H1 (cell line): ENCODE data around the gene AP1M1. TPM values are rescaled to one million over a fixed set of nuclear protein-coding genes. Genes with fewer than 3 reads are reported as not detected.

Source experiments
- BCL11A ChIP-seq, 2 experiments: IDR thresholded peaks; one replicate each; pipeline ENCODE4 v1.6.1; 2011; ENCODE audit warnings: low read depth in 2 of 2, low read length in 2 of 2, mild to moderate bottlenecking in 2 of 2
- SP4 ChIP-seq: IDR thresholded peaks from 2 replicates; pipeline ENCODE4 v1.6.1; 2012; ENCODE audit warnings: low read length, inconsistent platforms
- polyA plus RNA-seq, 7 experiments: library from polyadenylated mRNA; depleted of rRNA in 3 of 7; stranded (reverse) in 5 of 7; unstranded in 2 of 7; fragments of >200 nt in 5 of 7; fragments of 200-250 nt in 2 of 7; gene quantifications; 1 replicate in 5 of 7; 2 replicates in 1 of 7; 4 replicates in 1 of 7; pipeline versions ENCODE4 v1.2.1 to v1.2.3, GENCODE V29; 2011 to 2013; ENCODE audit warnings: missing spikeins in 2 of 7, mixed read lengths in 2 of 7
- total RNA-seq: library from RNA; stranded (reverse); fragmentation: NEBNext Ultra II Directional; extraction: Animal tissue kit (Norgen Biotek cat#: 25700); gene quantifications from 2 replicates; pipeline ENCODE4 v1.2.1, GENCODE V29; 2021

Gene AP1M1
- total and polyA plus RNA-seq, 2 of the 8 experiments (the other 6 are each of a cell fraction or from before 2014, with no cell fraction given), result 30.9 to 37.5 TPM

DNA sequence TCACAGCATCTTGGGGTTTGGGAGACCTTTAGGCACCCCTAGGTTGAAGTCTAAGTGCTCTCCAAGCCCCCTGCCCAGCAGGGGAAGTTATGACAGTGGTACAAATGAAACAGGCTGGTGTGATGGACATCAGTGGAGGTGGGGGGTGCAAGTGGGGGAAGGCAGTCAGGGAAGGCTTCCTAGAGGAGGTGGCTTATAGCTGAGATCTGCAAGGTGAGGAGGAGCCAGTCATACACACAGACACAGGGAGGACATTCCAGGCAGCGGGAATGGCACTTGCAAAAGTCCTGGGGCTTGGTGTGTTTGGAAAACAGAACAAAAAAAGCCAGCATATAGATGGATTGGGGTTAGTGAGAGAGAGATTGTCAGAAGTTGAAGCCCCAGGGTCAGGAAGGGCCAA lies 42.6 kb upstream of the AP1M1 start (continued):
- no peak for TF ChIP-seq BCL11A (IDR thresholded peaks at IDR 0.05; ENCODE audit: low read depth in 2 of 2, low read length in 2 of 2)
- no peak for TF ChIP-seq SP4
